ENCODE results near the gene ALDH1B1. TPM values are rescaled to one million over a fixed set of nuclear protein-coding genes. Genes with fewer than 3 reads are reported as not detected.

The ALDH1B1 gene
- total and polyA plus RNA-seq, 10 of the 15 experiments (the other 5 are each of a cell fraction or from before 2014, with no cell fraction given), result 8.6 to 38.5 (median 30.9) TPM

GRCh38 chr9:38417003-38417945 lies 24.8 kb downstream of the ALDH1B1 start:
- H3K4me2 ChIP-seq (ENCODE audit: control insufficient read depth, insufficient read depth), result no peak overlapping the region
- ChIA-PET RAD21 (ENCODE audit: unreplicated experiment) (interaction anchor here (1.1 to 1.3 kb wide), 3 partner anchors 16 to 255 kb away, joined by 3 to 4 read pairs (median 3); no protein-coding TSS in a partner anchor), CTCF (interaction anchor here (0.7 to 5.6 kb wide), 21 partner anchors 10 to 324 kb away, joined by 3 to 66 read pairs (median 5); partner anchors contain the start of gene ALDH1B1), SMC1A (ENCODE audit: uncharacterized antibody, unreplicated experiment) (interaction anchor here (0.9 to 1.7 kb wide), 6 partner anchors 15 to 254 kb away, joined by 3 to 4 read pairs (median 3); no protein-coding TSS in a partner anchor), POLR2A (no interaction called here)
- ATAC-seq (peak; percentile 81), FAIRE-seq (no peak), DNase-seq (ENCODE audit: low read depth, low spot score) (no peak)
- H3K9me3 ChIP-seq (replicated peaks; ENCODE audit: control insufficient read depth, insufficient read depth, low read length), result no peaks in the 10 kb centered on the region
- H3K9ac ChIP-seq (ENCODE audit: control insufficient read depth, insufficient read depth, low read length), result no peak overlapping the region
- H3K4me3 ChIP-seq, result no peak overlapping the region
- H2AFZ ChIP-seq (ENCODE audit: control insufficient read depth, low read depth, low read length), result no peak overlapping the region
- no peaks in the 10 kb centered on the region for H3K79me2 ChIP-seq (ENCODE audit: control insufficient read depth, insufficient read depth, low read length)
- no TSS peak for BruUV-seq (replicated peaks)
- H3K4me1 ChIP-seq (ENCODE audit: control insufficient read depth, insufficient read depth, low read length), result no peaks in the 10 kb centered on the region
- H3K27ac ChIP-seq (ENCODE audit: control insufficient read depth, insufficient read depth), result no peak overlapping the region
- 38% methylated on average over 8 of the region's 8 CpGs for WGBS (ENCODE audit: insufficient coverage, insufficient replicate concordance, low lambda C conversion rate, missing lambda C conversion rate)
- no peaks in the 10 kb centered on the region for H3K36me3 ChIP-seq (ENCODE audit: control insufficient read depth in 2 of 2, insufficient read depth in 2 of 2, low read length in 1 of 2)
- no peaks in the 10 kb centered on the region for H4K20me1 ChIP-seq (ENCODE audit: control insufficient read depth, insufficient read depth)
- in situ Hi-C loops (cut with MboI), result no loop called here
- peaks cover 0 to 4% of the 10 kb centered on the region in 2 experiments; a peak in 2 of 4 replicates for H3K27me3 ChIP-seq (replicated peaks in 1 of 2; ENCODE audit: control insufficient read depth in 2 of 2, insufficient read depth in 2 of 2, low read length in 1 of 2)
- intact Hi-C loops (cut with micrococcal nuclease; ENCODE audit: unreplicated experiment), result no loop called here
- TF ChIP-seq HDAC6 (IDR thresholded peaks at IDR 0.05; ENCODE audit: unreplicated experiment) (no peak), SMC3 (IDR thresholded peaks at IDR 0.05; ENCODE audit: borderline replicate concordance, low read length) (peak; percentile 47; the same call in 1 of the 2 replicates), POLR2AphosphoS2 (IDR thresholded peaks at IDR 0.05; ENCODE audit: low read depth, low read length) (no peak), PAX5 (IDR thresholded peaks at IDR 0.05; ENCODE audit: borderline replicate concordance, low read depth, low read length) (no peak), CTCF (IDR thresholded peaks at IDR 0.05 in 2 of 3, conservative IDR thresholded peaks at IDR 0.05 in 1 of 3; ENCODE audit: control insufficient read depth in 2 of 3, extremely low read depth in 1 of 3, insufficient read depth in 1 of 3, low read depth in 3 of 3, low read length in 3 of 3) (peak; percentile 57 to 71 (median 64); a peak in 5 of 6 replicates), EZH2 (IDR thresholded peaks at IDR 0.05; ENCODE audit: borderline replicate concordance, control insufficient read depth, low read depth, low read length) (no peak), SREBF1 (IDR thresholded peaks at IDR 0.05; ENCODE audit: low read length) (no peak), GATAD2B (conservative IDR thresholded peaks at IDR 0.05; ENCODE audit: low read depth) (no peak), MTA2 (IDR thresholded peaks at IDR 0.05; ENCODE audit: low read depth) (no peak), USF1 (IDR thresholded peaks at IDR 0.05; ENCODE audit: borderline replicate concordance, extremely low read length, insufficient read depth, low read depth, low read length) (no peak), STAT3 (IDR thresholded peaks at IDR 0.05; ENCODE audit: low read depth, low read length) (no peak), ETV6 (conservative IDR thresholded peaks at IDR 0.05 in 1 of 2, IDR thresholded peaks at IDR 0.05 in 1 of 2; ENCODE audit: borderline replicate concordance in 1 of 2, low read depth in 1 of 2) (no peak), NFYA (IDR thresholded peaks at IDR 0.05; ENCODE audit: borderline replicate concordance, low read depth, low read length) (no peak), EP300 (IDR thresholded peaks at IDR 0.05; ENCODE audit: borderline replicate concordance in 1 of 2, control insufficient read depth in 1 of 2, low read depth in 2 of 2, low read length in 2 of 2) (no peak), CHD4 (IDR thresholded peaks at IDR 0.05) (no peak), EGR1 (IDR thresholded peaks at IDR 0.05; ENCODE audit: borderline replicate concordance in 1 of 2, low read depth in 2 of 2, low read length in 2 of 2) (no peak), SP1 (IDR thresholded peaks at IDR 0.05; ENCODE audit: low read depth, low read length) (no peak), SUZ12 (IDR thresholded peaks at IDR 0.05; ENCODE audit: unreplicated experiment) (no peak), RAD21 (IDR thresholded peaks at IDR 0.05; ENCODE audit: insufficient read depth, low read depth, low read length) (peak; percentile 32; the same call in 1 of the 2 replicates), IRF4 (IDR thresholded peaks at IDR 0.05; ENCODE audit: low read depth, low read length) (no peak)
